HG03139 (cell line): ENCODE results near the gene ICE1.
"Not testable (repeated sequence)": the region's sequence is repeated elsewhere in the genome, so short reads cannot be mapped to it uniquely, and the experiment has no call there.

Experiments used
- ATAC-seq: cut with Tn5 transposase; IDR thresholded peaks from one replicate; pipeline ENCODE4 v1.9.1; 2021; ENCODE audit not compliant: unreplicated experiment

Gene ICE1

GRCh38 chr5:5437227-5438172 is 15.0 kb downstream of the ICE1 start:
- ATAC-seq = no peak

- no peak for ATAC-seq
Measured at GRCh38 chr5:5451863-5452262, 29.4 kb downstream of the ICE1 start.

GRCh38 chr5:5453131-5453530 is 30.7 kb downstream of the ICE1 start:
- ATAC-seq = no peak

- no peak for ATAC-seq
Measured at GRCh38 chr5:5454391-5454790, 31.9 kb downstream of the ICE1 start.

GRCh38 chr5:5456858-5457257 is 34.4 kb downstream of the ICE1 start:
- no peak for ATAC-seq

- no peak for ATAC-seq
Measured at GRCh38 chr5:5460311-5460710, 37.8 kb downstream of the ICE1 start.

- no peak for ATAC-seq
Measured at GRCh38 chr5:5461012-5461411, 38.5 kb downstream of the ICE1 start.

- no peak for ATAC-seq
Measured at GRCh38 chr5:5464036-5464715, 41.7 kb downstream of the ICE1 start.

GRCh38 chr5:5466227-5466626 is 43.8 kb downstream of the ICE1 start:
- no peak for ATAC-seq

- no peak for ATAC-seq
Measured at GRCh38 chr5:5467737-5468136, 45.3 kb downstream of the ICE1 start.

GRCh38 chr5:5470933-5471332 is 48.5 kb downstream of the ICE1 start:
- ATAC-seq = no peak

- no peak for ATAC-seq
Measured at GRCh38 chr5:5473226-5473625, 50.7 kb downstream of the ICE1 start.

- no peak for ATAC-seq
Measured at GRCh38 chr5:5474961-5475360, 52.5 kb downstream of the ICE1 start.

- ATAC-seq = no peak
Measured at GRCh38 chr5:5475975-5476374, 53.5 kb downstream of the ICE1 start.

- ATAC-seq = not testable (repeated sequence)
Measured at GRCh38 chr5:5479578-5479977, 57.1 kb downstream of the ICE1 start.

- ATAC-seq = no peak
Measured at GRCh38 chr5:5480481-5481111, 58.1 kb downstream of the ICE1 start.

- ATAC-seq = no peak
Measured at GRCh38 chr5:5481206-5481605, 58.7 kb downstream of the ICE1 start.

GRCh38 chr5:5481633-5482032 is 59.2 kb downstream of the ICE1 start:
- no peak for ATAC-seq

- no peak for ATAC-seq
Measured at GRCh38 chr5:5483350-5483749, 60.9 kb downstream of the ICE1 start.

- no peak for ATAC-seq
Measured at GRCh38 chr5:5483880-5484598, 61.6 kb downstream of the ICE1 start.

- ATAC-seq = no peak
Measured at GRCh38 chr5:5486122-5486521, 63.6 kb downstream of the ICE1 start.
